Measurements from ENCODE around the gene MORC3. TPM values are rescaled to one million over a fixed set of nuclear protein-coding genes. Genes with fewer than 3 reads are reported as not detected.
A peak's percentile ranks its signal among the peaks of the same experiment; 100 is the strongest.
"Not testable (repeated sequence)": the region's sequence is repeated elsewhere in the genome, so short reads cannot be mapped to it uniquely, and the experiment has no call there.

MORC3 gene, protein sequence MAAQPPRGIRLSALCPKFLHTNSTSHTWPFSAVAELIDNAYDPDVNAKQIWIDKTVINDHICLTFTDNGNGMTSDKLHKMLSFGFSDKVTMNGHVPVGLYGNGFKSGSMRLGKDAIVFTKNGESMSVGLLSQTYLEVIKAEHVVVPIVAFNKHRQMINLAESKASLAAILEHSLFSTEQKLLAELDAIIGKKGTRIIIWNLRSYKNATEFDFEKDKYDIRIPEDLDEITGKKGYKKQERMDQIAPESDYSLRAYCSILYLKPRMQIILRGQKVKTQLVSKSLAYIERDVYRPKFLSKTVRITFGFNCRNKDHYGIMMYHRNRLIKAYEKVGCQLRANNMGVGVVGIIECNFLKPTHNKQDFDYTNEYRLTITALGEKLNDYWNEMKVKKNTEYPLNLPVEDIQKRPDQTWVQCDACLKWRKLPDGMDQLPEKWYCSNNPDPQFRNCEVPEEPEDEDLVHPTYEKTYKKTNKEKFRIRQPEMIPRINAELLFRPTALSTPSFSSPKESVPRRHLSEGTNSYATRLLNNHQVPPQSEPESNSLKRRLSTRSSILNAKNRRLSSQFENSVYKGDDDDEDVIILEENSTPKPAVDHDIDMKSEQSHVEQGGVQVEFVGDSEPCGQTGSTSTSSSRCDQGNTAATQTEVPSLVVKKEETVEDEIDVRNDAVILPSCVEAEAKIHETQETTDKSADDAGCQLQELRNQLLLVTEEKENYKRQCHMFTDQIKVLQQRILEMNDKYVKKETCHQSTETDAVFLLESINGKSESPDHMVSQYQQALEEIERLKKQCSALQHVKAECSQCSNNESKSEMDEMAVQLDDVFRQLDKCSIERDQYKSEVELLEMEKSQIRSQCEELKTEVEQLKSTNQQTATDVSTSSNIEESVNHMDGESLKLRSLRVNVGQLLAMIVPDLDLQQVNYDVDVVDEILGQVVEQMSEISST
- polyA plus RNA-seq: 28.7 TPM
- long read RNA-seq, donor 1, full-length matches to known transcripts: 1 of 1 reads
- long read RNA-seq, donor 1, partial matches to known transcripts: 0 of 1 reads
- long read RNA-seq, donor 1, other reads (novel, unspliced or antisense): 0 of 1 reads
- long read RNA-seq, donor 2, full-length matches to known transcripts: 4 of 10 reads
- long read RNA-seq, donor 2, partial matches to known transcripts: 6 of 10 reads
- long read RNA-seq, donor 2, other reads (novel, unspliced or antisense): 0 of 10 reads
- long read RNA-seq, donor 3, full-length matches to known transcripts: 5 of 10 reads
- long read RNA-seq, donor 3, partial matches to known transcripts: 5 of 10 reads
- long read RNA-seq, donor 3, other reads (novel, unspliced or antisense): 0 of 10 reads
- long read RNA-seq, donor 4, partial matches to known transcripts: 0 of 1 reads
- long read RNA-seq, donor 4, other reads (novel, unspliced or antisense): 0 of 1 reads
- long read RNA-seq, donor 5, full-length matches to known transcripts: 1 of 1 reads
- long read RNA-seq, donor 5, partial matches to known transcripts: 0 of 1 reads
- long read RNA-seq, donor 5, other reads (novel, unspliced or antisense): 0 of 1 reads
- long read RNA-seq, donor 6, full-length matches to known transcripts: 5 of 5 reads
- long read RNA-seq, donor 6, partial matches to known transcripts: 0 of 5 reads
- long read RNA-seq, donor 6, other reads (novel, unspliced or antisense): 0 of 5 reads
- long read RNA-seq, donor 7, full-length matches to known transcripts: 2 of 2 reads
- long read RNA-seq, donor 7, partial matches to known transcripts: 0 of 2 reads
- long read RNA-seq, donor 7, other reads (novel, unspliced or antisense): 0 of 2 reads
- long read RNA-seq, donor 8, full-length matches to known transcripts: 2 of 2 reads
- long read RNA-seq, donor 8, partial matches to known transcripts: 0 of 2 reads
- long read RNA-seq, donor 8, other reads (novel, unspliced or antisense): 0 of 2 reads
- long read RNA-seq, donor 9, full-length matches to known transcripts: 5 of 5 reads
- long read RNA-seq, donor 9, partial matches to known transcripts: 0 of 5 reads
- long read RNA-seq, donor 9, other reads (novel, unspliced or antisense): 0 of 5 reads
- long read RNA-seq, donor 10, partial matches to known transcripts: 0 of 2 reads
- long read RNA-seq, donor 10, other reads (novel, unspliced or antisense): 0 of 2 reads
- long read RNA-seq, donor 11, full-length matches to known transcripts: 3 of 3 reads
- long read RNA-seq, donor 11, partial matches to known transcripts: 0 of 3 reads
- long read RNA-seq, donor 11, other reads (novel, unspliced or antisense): 0 of 3 reads

DNA sequence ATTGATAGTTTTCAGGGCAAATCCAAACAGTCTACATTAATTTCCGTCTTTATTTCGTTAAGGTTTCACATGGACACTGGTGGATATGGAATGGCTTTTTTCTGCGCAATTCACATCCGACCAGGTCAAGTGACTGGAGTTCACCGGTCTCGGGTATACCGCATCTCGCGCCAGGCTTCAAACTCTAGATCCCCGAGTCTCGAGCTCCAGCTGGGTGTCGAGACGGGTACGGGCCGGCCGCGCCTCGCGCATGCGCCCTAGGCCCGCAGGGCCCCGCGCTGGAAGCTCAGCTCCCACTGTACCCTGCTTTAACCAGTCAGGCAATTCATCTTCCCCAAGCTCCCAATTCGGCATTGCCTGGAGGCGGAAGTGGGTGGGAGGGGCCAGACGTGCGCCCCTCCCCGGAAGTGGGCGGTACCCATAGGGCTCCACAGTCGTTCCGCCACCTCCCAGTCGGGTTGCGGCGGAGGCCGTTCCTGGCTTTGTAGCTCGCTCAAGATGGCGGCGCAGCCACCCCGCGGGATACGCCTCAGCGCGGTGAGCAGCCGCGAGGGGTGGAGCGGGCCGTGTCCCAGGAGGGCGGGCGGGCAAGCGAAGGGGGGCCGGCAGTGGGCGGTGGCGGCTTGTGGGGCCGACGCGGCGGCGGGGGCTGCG, at the start of gene MORC3:
Gene MORC3, plus strand, starts transcription at position 431 of the 654 bp plus-strand sequence. Its CDS starts 68 bp downstream, at position 499.
- no peaks in the 10 kb centered on the region for H3K36me3 ChIP-seq (ENCODE audit: control insufficient read depth, insufficient read depth, low read length)
- H3K27ac ChIP-seq (ENCODE audit: low read length): peak within 1 kb of the TSS; percentile 98
- no peaks in the 10 kb centered on the region for H3K27me3 ChIP-seq (ENCODE audit: control insufficient read depth, insufficient read depth, low read length)
- H3K4me3 ChIP-seq (ENCODE audit: low read length): peak within 1 kb of the TSS; percentile 86
- no peaks in the 10 kb centered on the region for H3K9me3 ChIP-seq (ENCODE audit: control insufficient read depth, low read depth, low read length)
- WGBS (ENCODE audit: insufficient coverage, low lambda C conversion rate): no CpG with 5 or more reads among the region's 59 CpGs
- H3K4me1 ChIP-seq (ENCODE audit: control insufficient read depth, insufficient read depth, low read length): peaks cover 5% of the 10 kb centered on the region
- peak; percentile 100 for DNase-seq

- WGBS (ENCODE audit: insufficient coverage, low lambda C conversion rate): no CpG with 5 or more reads among the region's 12 CpGs
- not testable (repeated sequence) for H3K4me1 ChIP-seq (ENCODE audit: control insufficient read depth, insufficient read depth, low read length); DNase-seq; H3K36me3 ChIP-seq (ENCODE audit: control insufficient read depth, insufficient read depth, low read length); H3K27me3 ChIP-seq (ENCODE audit: control insufficient read depth, insufficient read depth, low read length); H3K4me3 ChIP-seq (ENCODE audit: low read length); H3K27ac ChIP-seq (ENCODE audit: low read length)
- peaks cover 20% of the 10 kb centered on the region for H3K9me3 ChIP-seq (ENCODE audit: control insufficient read depth, low read depth, low read length)
Measured at GRCh38 chr21:36270786-36271695, 49.0 kb upstream of the MORC3 start.

- H3K4me3 ChIP-seq (ENCODE audit: low read length): no peak overlapping the region
- no peak for DNase-seq
- peaks cover 2% of the 10 kb centered on the region for H3K9me3 ChIP-seq (ENCODE audit: control insufficient read depth, low read depth, low read length)
- H3K27ac ChIP-seq (ENCODE audit: low read length): no peak overlapping the region
- WGBS (ENCODE audit: insufficient coverage, low lambda C conversion rate): 89% methylated on average over 3 of the region's 4 CpGs
- H3K4me1 ChIP-seq (ENCODE audit: control insufficient read depth, insufficient read depth, low read length): no peaks in the 10 kb centered on the region
- H3K36me3 ChIP-seq (ENCODE audit: control insufficient read depth, insufficient read depth, low read length): peaks cover 21% of the 10 kb centered on the region
- no peaks in the 10 kb centered on the region for H3K27me3 ChIP-seq (ENCODE audit: control insufficient read depth, insufficient read depth, low read length)
Measured at GRCh38 chr21:36274128-36274527, 45.9 kb upstream of the MORC3 start.

DNA sequence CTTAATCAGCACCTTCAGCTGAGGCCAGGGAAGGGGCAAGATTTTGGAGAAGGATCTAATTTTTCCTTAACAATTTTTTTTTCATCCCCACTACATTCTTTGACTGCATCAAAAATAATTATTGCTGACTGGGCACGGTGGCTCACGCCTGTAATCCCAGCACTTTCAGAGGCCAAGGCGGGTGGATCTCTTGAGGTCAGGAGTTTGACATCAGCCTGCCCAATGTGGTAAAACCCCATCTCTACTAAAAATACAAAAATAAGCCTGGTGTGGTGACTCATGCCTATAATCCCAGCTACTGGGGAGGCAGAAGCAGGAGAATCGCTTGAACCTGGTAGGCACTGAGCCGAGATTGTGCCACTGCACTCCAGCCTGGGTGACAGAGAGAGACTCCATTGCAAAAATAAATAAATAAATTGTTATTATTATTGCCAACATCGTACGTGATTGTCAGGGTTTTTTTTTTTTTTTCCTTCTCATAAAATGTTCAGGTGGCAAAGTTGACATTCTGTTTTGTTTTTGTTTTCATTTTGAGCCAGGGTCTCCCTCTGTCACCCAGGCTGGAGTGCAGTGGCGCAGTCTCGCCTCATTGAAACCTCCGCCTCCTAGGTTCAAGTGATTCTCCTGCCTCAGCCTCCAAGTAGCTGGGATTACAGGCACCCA, 37.3 kb upstream of the MORC3 start:
- Histone ChIP-seq H3K27ac (ENCODE audit: low read length) (no peak overlapping the region), H3K4me3 (ENCODE audit: low read length) (no peak overlapping the region), H3K4me1 (ENCODE audit: control insufficient read depth, insufficient read depth, low read length) (no peaks in the 10 kb centered on the region), H3K9me3 (ENCODE audit: control insufficient read depth, low read depth, low read length) (no peaks in the 10 kb centered on the region), H3K36me3 (ENCODE audit: control insufficient read depth, insufficient read depth, low read length) (peaks cover 20% of the 10 kb centered on the region), H3K27me3 (ENCODE audit: control insufficient read depth, insufficient read depth, low read length) (no peaks in the 10 kb centered on the region)
- 94% methylated on average over 3 of the region's 10 CpGs for WGBS (ENCODE audit: insufficient coverage, low lambda C conversion rate)
- no peak for DNase-seq

- peaks cover 16% of the 10 kb centered on the region for H3K36me3 ChIP-seq (ENCODE audit: control insufficient read depth, insufficient read depth, low read length)
- not testable (repeated sequence) for H3K4me3 ChIP-seq (ENCODE audit: low read length); H3K4me1 ChIP-seq (ENCODE audit: control insufficient read depth, insufficient read depth, low read length); DNase-seq; H3K27ac ChIP-seq (ENCODE audit: low read length); H3K9me3 ChIP-seq (ENCODE audit: control insufficient read depth, low read depth, low read length); H3K27me3 ChIP-seq (ENCODE audit: control insufficient read depth, insufficient read depth, low read length)
- WGBS (ENCODE audit: insufficient coverage, low lambda C conversion rate): 67% methylated on average over 1 of the region's 9 CpGs
Measured at GRCh38 chr21:36283231-36283622, 36.8 kb upstream of the MORC3 start.

GRCh38 chr21:36288651-36289243, 31.2 kb upstream of the MORC3 start:
- Histone ChIP-seq H3K27ac (ENCODE audit: low read length) (no peak overlapping the region), H3K4me3 (ENCODE audit: low read length) (no peak overlapping the region), H3K4me1 (ENCODE audit: control insufficient read depth, insufficient read depth, low read length) (no peaks in the 10 kb centered on the region), H3K36me3 (ENCODE audit: control insufficient read depth, insufficient read depth, low read length) (peaks cover 20% of the 10 kb centered on the region), H3K9me3 (ENCODE audit: control insufficient read depth, low read depth, low read length) (no peaks in the 10 kb centered on the region), H3K27me3 (ENCODE audit: control insufficient read depth, insufficient read depth, low read length) (no peaks in the 10 kb centered on the region)
- WGBS (ENCODE audit: insufficient coverage, low lambda C conversion rate): 86% methylated on average over 3 of the region's 8 CpGs
- DNase-seq: no peak

DNA sequence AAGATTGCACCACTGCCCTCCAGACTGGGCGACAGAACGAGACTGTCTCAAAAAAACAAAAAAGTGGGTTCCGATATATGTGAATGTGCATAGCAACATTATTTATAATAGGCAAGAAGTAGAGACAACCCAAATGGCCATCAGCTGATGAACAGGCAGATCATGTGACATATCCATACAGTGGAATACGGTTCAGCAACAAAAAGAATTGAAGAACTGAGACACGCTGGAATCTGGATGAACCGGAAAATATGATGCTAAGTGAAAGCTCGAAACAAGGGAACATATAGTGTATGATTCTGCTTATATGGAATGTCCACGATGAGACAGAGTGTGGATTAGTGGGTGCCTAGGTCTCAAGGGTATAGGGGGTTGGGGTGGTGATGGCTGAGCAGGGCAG, 28.5 kb upstream of the MORC3 start:
- no peaks in the 10 kb centered on the region for H3K4me1 ChIP-seq (ENCODE audit: control insufficient read depth, insufficient read depth, low read length)
- no peak for DNase-seq
- H3K27me3 ChIP-seq (ENCODE audit: control insufficient read depth, insufficient read depth, low read length): no peaks in the 10 kb centered on the region
- H3K9me3 ChIP-seq (ENCODE audit: control insufficient read depth, low read depth, low read length): no peaks in the 10 kb centered on the region
- H3K4me3 ChIP-seq (ENCODE audit: low read length): no peak overlapping the region
- WGBS (ENCODE audit: insufficient coverage, low lambda C conversion rate): 80% methylated on average over 1 of the region's 8 CpGs
- H3K27ac ChIP-seq (ENCODE audit: low read length): no peak overlapping the region
- H3K36me3 ChIP-seq (ENCODE audit: control insufficient read depth, insufficient read depth, low read length): peaks cover 19% of the 10 kb centered on the region

Data from large intestine (tissue), 12 donors.